Measurements from ENCODE around the gene RBFA. TPM values are rescaled to one million over a fixed set of nuclear protein-coding genes. Genes with fewer than 3 reads are reported as not detected.

Gene RBFA
- total and polyA plus RNA-seq, 10 of the 15 experiments (the other 5 are each of a cell fraction or from before 2014, with no cell fraction given): 7.2 to 56.0 (median 37.7) TPM

DNA sequence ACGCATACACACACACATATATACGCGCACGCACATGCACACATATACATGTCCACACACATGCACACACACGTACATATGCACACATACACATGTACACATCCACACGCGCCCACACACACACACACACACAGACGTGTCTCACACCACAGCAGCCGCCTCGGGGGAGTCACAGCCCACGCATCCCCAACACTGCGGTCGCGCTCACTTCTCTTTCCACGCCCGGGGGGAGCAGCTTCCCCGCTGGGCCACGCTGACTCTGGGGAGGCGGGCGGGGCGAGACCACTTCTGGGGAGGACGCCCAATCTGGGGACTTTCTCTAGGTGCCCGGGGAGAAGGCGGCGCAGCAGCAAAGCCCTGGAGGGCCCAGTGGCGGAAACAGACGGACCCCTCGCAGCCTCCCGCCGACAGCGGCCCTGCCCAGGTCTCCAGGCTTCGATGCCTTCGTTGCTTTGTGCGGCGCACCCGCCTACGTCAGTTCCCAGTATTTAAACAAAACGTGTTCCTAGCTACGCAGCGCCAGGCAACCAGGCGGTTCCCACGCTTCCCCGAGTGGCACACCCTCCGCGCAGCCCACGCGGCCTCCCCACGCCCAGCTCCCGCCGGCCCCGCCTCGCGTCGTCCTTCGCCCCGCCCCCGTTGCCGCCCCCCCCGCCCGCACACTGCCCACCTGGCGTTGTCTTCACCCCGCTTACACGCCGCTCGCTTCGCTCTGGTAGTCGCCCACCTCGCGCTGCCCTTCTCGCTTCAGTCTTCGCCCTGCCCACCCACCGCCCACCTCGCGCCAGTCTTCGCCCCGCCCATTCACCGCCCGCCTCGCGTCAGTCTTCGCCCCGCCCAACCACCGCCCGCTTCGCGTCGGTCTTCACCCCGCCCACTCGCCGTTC is 810 bp upstream of the RBFA start (continued):
- TF ChIP-seq, protein P1, sequence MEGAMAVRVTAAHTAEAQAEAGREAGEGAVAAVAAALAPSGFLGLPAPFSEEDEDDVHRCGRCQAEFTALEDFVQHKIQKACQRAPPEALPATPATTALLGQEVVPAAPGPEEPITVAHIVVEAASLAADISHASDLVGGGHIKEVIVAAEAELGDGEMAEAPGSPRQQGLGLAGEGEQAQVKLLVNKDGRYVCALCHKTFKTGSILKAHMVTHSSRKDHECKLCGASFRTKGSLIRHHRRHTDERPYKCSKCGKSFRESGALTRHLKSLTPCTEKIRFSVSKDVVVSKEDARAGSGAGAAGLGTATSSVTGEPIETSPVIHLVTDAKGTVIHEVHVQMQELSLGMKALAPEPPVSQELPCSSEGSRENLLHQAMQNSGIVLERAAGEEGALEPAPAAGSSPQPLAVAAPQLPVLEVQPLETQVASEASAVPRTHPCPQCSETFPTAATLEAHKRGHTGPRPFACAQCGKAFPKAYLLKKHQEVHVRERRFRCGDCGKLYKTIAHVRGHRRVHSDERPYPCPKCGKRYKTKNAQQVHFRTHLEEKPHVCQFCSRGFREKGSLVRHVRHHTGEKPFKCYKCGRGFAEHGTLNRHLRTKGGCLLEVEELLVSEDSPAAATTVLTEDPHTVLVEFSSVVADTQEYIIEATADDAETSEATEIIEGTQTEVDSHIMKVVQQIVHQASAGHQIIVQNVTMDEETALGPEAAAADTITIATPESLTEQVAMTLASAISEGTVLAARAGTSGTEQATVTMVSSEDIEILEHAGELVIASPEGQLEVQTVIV (IDR thresholded peaks at IDR 0.05; ENCODE audit: borderline replicate concordance, partially characterized antibody): no peak
- TF ChIP-seq MYC (IDR thresholded peaks at IDR 0.05; ENCODE audit: insufficient read depth, insufficient read length, insufficient replicate concordance, low read length, severe bottlenecking) (no peak), MXI1 (IDR thresholded peaks at IDR 0.05; ENCODE audit: low read depth, low read length) (peak; percentile 64; the same call in 1 of the 2 replicates), POLR2AphosphoS5 (IDR thresholded peaks at IDR 0.05; ENCODE audit: low read length) (peak; percentile 55; the same call in 1 of the 2 replicates), BMI1 (IDR thresholded peaks at IDR 0.05; ENCODE audit: borderline replicate concordance) (no peak), HDAC6 (IDR thresholded peaks at IDR 0.05; ENCODE audit: unreplicated experiment) (no peak), NBN (IDR thresholded peaks at IDR 0.05) (peak; percentile 76), RFX5 (IDR thresholded peaks at IDR 0.05; ENCODE audit: low read depth, low read length) (no peak), CHD1 (IDR thresholded peaks at IDR 0.05; ENCODE audit: low read depth, low read length) (no peak), BHLHE40 (IDR thresholded peaks at IDR 0.05; ENCODE audit: borderline replicate concordance in 1 of 2, low read depth in 2 of 2, low read length in 1 of 2) (peak in 1 of 2 experiments; percentile 50; a peak in 2 of 4 replicates)
- TF ChIP-seq, protein P2, sequence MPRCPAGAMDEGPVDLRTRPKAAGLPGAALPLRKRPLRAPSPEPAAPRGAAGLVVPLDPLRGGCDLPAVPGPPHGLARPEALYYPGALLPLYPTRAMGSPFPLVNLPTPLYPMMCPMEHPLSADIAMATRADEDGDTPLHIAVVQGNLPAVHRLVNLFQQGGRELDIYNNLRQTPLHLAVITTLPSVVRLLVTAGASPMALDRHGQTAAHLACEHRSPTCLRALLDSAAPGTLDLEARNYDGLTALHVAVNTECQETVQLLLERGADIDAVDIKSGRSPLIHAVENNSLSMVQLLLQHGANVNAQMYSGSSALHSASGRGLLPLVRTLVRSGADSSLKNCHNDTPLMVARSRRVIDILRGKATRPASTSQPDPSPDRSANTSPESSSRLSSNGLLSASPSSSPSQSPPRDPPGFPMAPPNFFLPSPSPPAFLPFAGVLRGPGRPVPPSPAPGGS (IDR thresholded peaks at IDR 0.05; ENCODE audit: borderline replicate concordance, insufficient read depth, low read depth, low read length, poor library complexity, severe bottlenecking): no peak
- TF ChIP-seq, protein P3, sequence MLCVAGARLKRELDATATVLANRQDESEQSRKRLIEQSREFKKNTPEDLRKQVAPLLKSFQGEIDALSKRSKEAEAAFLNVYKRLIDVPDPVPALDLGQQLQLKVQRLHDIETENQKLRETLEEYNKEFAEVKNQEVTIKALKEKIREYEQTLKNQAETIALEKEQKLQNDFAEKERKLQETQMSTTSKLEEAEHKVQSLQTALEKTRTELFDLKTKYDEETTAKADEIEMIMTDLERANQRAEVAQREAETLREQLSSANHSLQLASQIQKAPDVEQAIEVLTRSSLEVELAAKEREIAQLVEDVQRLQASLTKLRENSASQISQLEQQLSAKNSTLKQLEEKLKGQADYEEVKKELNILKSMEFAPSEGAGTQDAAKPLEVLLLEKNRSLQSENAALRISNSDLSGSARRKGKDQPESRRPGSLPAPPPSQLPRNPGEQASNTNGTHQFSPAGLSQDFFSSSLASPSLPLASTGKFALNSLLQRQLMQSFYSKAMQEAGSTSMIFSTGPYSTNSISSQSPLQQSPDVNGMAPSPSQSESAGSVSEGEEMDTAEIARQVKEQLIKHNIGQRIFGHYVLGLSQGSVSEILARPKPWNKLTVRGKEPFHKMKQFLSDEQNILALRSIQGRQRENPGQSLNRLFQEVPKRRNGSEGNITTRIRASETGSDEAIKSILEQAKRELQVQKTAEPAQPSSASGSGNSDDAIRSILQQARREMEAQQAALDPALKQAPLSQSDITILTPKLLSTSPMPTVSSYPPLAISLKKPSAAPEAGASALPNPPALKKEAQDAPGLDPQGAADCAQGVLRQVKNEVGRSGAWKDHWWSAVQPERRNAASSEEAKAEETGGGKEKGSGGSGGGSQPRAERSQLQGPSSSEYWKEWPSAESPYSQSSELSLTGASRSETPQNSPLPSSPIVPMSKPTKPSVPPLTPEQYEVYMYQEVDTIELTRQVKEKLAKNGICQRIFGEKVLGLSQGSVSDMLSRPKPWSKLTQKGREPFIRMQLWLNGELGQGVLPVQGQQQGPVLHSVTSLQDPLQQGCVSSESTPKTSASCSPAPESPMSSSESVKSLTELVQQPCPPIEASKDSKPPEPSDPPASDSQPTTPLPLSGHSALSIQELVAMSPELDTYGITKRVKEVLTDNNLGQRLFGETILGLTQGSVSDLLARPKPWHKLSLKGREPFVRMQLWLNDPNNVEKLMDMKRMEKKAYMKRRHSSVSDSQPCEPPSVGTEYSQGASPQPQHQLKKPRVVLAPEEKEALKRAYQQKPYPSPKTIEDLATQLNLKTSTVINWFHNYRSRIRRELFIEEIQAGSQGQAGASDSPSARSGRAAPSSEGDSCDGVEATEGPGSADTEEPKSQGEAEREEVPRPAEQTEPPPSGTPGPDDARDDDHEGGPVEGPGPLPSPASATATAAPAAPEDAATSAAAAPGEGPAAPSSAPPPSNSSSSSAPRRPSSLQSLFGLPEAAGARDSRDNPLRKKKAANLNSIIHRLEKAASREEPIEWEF (IDR thresholded peaks at IDR 0.05; ENCODE audit: insufficient replicate concordance, low read depth, low read length): no peak
- TF ChIP-seq, protein P4, sequence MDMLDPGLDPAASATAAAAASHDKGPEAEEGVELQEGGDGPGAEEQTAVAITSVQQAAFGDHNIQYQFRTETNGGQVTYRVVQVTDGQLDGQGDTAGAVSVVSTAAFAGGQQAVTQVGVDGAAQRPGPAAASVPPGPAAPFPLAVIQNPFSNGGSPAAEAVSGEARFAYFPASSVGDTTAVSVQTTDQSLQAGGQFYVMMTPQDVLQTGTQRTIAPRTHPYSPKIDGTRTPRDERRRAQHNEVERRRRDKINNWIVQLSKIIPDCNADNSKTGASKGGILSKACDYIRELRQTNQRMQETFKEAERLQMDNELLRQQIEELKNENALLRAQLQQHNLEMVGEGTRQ (IDR thresholded peaks at IDR 0.05; ENCODE audit: borderline replicate concordance, low read depth, low read length): no peak
- TF ChIP-seq, protein P5, sequence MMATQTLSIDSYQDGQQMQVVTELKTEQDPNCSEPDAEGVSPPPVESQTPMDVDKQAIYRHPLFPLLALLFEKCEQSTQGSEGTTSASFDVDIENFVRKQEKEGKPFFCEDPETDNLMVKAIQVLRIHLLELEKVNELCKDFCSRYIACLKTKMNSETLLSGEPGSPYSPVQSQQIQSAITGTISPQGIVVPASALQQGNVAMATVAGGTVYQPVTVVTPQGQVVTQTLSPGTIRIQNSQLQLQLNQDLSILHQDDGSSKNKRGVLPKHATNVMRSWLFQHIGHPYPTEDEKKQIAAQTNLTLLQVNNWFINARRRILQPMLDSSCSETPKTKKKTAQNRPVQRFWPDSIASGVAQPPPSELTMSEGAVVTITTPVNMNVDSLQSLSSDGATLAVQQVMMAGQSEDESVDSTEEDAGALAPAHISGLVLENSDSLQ (IDR thresholded peaks at IDR 0.05): peak; percentile 88
- TF ChIP-seq, protein P6, sequence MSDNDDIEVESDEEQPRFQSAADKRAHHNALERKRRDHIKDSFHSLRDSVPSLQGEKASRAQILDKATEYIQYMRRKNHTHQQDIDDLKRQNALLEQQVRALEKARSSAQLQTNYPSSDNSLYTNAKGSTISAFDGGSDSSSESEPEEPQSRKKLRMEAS (IDR thresholded peaks at IDR 0.05; ENCODE audit: low read depth, low read length): peak; percentile 76; the same call in 1 of the 2 replicates

Measured in GM12878 (cell line).